WI38 (cell line): ENCODE data around the gene PCBP3.

Source experiments
- H3K4me3 ChIP-seq: 2 replicates; pipeline ENCODE4 v1.5.1; 2011; ENCODE audit warnings: low read depth, mild to moderate bottlenecking, control low read depth, low read length
- CTCF ChIP-seq: IDR thresholded peaks from 2 replicates; pipeline ENCODE4 v1.5.1; 2012; ENCODE audit warnings: low read depth, mild to moderate bottlenecking, control low read depth, low read length

PCBP3 gene

DNA sequence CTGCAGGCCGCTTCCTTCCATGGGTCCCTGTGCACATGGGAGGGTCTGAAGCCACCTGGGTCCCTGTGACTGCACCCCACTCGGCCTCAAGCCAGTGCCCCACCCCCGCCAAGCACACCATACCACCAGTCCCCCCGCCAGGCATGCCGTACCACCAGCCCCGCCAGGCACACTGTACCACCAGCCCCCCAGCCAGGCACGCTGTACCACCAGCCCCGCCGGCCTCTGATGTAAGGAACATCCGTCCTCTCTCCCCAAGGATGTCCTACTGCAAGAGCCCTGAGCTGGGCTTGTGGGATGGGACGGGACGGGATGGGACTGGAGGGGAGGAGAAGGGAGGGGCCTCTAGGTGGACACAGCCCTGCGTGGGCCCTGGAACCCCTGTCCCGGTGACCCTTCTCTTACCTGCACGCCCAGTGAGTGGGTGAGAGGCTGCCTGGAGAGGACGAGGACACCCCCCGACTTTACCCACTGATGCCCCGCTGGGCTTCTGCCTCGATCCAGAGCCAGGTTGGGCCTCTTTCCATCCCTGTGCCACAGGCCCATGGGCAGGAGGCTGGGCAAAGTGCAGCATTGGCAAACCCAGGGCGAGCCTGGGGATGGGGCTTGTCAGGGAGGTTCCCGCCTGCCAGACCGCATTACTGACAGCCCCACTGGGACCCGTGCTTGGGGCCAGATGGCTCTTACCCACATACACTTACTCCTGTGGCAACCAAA, 297.3 kb downstream of the PCBP3 start:
- TF ChIP-seq CTCF = no peak
- H3K4me3 ChIP-seq = no peak overlapping the region

DNA sequence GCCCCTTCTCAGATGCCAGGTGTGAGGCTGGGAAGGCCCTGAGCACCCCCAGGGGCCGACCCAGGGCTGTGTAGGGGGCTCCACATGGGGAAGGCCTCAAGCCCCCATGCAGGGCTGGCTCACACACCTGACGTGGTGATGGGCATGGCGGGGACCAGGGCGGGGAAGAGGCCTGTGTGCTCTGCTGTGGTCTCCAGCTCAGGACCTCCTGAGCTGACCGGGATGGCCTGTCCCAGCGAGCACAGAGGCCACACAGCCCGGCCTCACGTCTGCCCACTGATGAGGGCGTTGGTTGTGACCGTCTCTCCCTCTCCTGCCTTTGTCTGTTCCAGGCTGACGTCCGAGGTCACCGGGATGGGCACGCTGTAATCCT, 297.8 kb downstream of the PCBP3 start:
- H3K4me3 ChIP-seq = no peak overlapping the region
- no peak for TF ChIP-seq CTCF

- H3K4me3 ChIP-seq = no peak overlapping the region
- TF ChIP-seq CTCF = no peak
Measured at GRCh38 chr21:45941717-45942546, 298.4 kb downstream of the PCBP3 start.

GRCh38 chr21:45942755-45943629, 299.5 kb downstream of the PCBP3 start:
- no peak overlapping the region for H3K4me3 ChIP-seq
- TF ChIP-seq CTCF = no peak

DNA sequence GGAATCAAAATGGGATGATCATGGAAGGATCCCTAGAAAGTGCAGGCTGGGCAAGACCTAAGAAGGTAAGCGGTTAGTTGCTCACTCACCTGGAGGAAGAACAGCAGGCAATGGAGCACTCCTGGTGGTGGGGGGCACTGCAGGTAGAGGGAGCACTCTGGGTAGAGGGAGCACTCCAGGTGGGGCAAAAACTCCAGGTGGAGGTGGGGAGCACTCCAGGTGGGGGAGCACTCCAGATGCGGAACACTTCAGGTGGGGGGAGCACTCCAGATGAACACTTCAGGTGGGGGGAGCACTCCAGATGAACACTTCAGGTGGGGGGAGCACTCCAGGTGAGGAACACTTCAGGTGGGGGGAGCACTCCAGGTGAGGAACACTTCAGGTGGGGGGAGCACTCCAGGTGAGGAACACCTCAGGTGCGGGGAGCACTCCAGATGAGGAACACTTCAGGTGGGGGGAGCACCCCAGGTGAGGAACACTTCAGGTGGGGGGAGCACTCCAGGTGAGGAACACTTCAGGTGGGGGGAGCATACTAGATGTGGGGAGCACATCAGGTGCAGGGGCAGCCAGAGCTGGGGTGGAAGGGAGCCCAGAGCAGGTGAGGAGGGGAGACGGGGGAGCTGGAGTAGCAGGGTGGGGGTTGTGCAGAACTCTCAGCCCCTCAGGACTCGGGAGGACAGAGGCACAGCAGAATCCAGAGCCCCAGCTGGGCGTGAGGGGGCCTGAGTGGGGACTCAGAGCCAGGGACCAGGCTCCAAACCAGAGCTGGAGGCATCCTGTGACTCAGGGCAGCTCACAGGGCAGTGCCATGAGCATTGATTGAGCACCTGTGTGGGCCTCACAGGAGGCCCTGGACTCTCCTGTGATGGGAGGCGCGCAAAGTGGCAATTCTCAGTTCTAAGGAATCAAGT, 300.4 kb downstream of the PCBP3 start:
- TF ChIP-seq CTCF = no peak

DNA sequence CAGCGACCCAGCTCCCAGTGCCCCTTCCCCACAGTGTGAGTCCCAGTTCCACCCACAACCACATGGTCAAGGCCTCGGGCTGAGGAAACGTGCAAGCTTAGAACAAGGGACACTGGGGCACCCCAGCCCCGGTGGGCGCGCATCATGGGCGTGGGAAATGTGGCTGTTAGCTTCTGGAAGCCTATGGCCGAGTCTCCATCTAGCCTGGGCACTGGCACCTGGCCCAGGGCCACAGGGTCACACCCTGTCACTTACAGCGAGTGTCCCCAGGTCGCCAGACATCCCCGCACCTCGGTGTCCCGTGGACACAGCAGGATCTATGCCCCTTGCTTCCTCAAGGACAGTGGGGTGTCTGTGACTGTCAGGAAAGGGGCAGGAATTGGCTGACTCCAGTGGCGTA, 301.1 kb downstream of the PCBP3 start:
- H3K4me3 ChIP-seq = no peak overlapping the region
- TF ChIP-seq CTCF = no peak

More for the DNA sequence above, 300.4 kb downstream of the PCBP3 start:
- no peak overlapping the region for H3K4me3 ChIP-seq
